SK-N-SH (cell line): ENCODE measurements around the gene NODAL. TPM values are rescaled to one million over a fixed set of nuclear protein-coding genes. Genes with fewer than 3 reads are reported as not detected.

ENCODE experiments used
- CTCF ChIA-PET: fragments of 300-600, 350-600 bp; formaldehyde crosslinking; extraction: SDS; loops from one replicate; lab custom pipeline; 2021; lab: Yijun Ruan, JAX
- POLR2A ChIA-PET: fragments of 350-600 bp; sonication (Branson Sonifier 250); formaldehyde crosslinking; extraction: SDS; loops from one replicate; lab custom pipeline; 2020; ENCODE audit warnings: antibody characterized with exemption, inconsistent platforms; lab: Yijun Ruan, JAX
- DNase-seq: peaks from one replicate; pipeline ENCODE4 v3.0.0; 2012
- H2AFZ ChIP-seq: fragments of 200-600 bp; sonication (generic); 2 replicates; pipeline ENCODE4 v1.8.1; 2016; ENCODE audit warnings: antibody characterized with exemption, mild to moderate bottlenecking, low read depth
- H3F3A ChIP-seq: fragments of 200-600 bp; sonication (generic); replicated peaks from 2 replicates; pipeline ENCODE3; 2016; ENCODE audit warnings: antibody characterized with exemption, mild to moderate bottlenecking; ENCODE audit not compliant: insufficient read depth
- H3K27ac ChIP-seq, 2 experiments: fragments of 200-500 bp in 1 of 2; fragments of 200-600 bp in 1 of 2; sonication (Bioruptor generic) in 1 of 2; sonication (generic), shearing (Covaris generic) in 1 of 2; 2 replicates each; pipeline versions ENCODE4 v1.5.1 to v1.6.1; 2014 to 2016; ENCODE audit warnings: low read depth in 2 of 2, inconsistent platforms in 1 of 2, low read length in 1 of 2, mild to moderate bottlenecking in 1 of 2, mixed read lengths in 1 of 2
- H3K27me3 ChIP-seq: fragments of 200-600 bp; sonication (generic), shearing (Covaris generic); 2 replicates; pipeline ENCODE4 v1.6.1; 2016; ENCODE audit warnings: mixed run types; ENCODE audit not compliant: insufficient read depth
- H3K36me3 ChIP-seq, 2 experiments: fragments of 200-500 bp in 1 of 2; fragments of 200-600 bp in 1 of 2; sonication (Bioruptor generic) in 1 of 2; sonication (generic) in 1 of 2; replicated peaks in 1 of 2; 2 replicates each; pipeline versions ENCODE3 to v1.5.1; 2014 to 2016; ENCODE audit warnings: low read length in 1 of 2, mild to moderate bottlenecking in 1 of 2; ENCODE audit not compliant: insufficient read depth in 2 of 2, control insufficient read depth in 1 of 2
- H3K4me1 ChIP-seq, 2 experiments: fragments of 200-500 bp in 1 of 2; fragments of 200-600 bp in 1 of 2; sonication (Bioruptor generic) in 1 of 2; sonication (generic), shearing (Covaris generic) in 1 of 2; 2 replicates each; pipeline versions ENCODE4 v1.5.1 to v1.6.1; 2014 to 2016; ENCODE audit warnings: low read depth in 1 of 2, low read length in 1 of 2, mixed run types in 1 of 2; ENCODE audit not compliant: insufficient read depth in 2 of 2, control insufficient read depth in 1 of 2
- H3K4me2 ChIP-seq: fragments of 200-600 bp; sonication (generic), shearing (Covaris generic); 2 replicates; pipeline ENCODE4 v1.6.1; 2017; ENCODE audit warnings: mixed run types
- H3K4me3 ChIP-seq, 2 experiments: fragments of 200-500 bp in 1 of 2; fragments of 200-600 bp in 1 of 2; sonication (Bioruptor generic) in 1 of 2; sonication (generic), shearing (Covaris generic) in 1 of 2; 2 replicates each; pipeline versions ENCODE4 v1.5.1 to v1.8.1; 2014 to 2016; ENCODE audit warnings: low read depth in 2 of 2, inconsistent platforms in 1 of 2, low read length in 1 of 2, mild to moderate bottlenecking in 1 of 2, mixed read lengths in 1 of 2, moderate library complexity in 1 of 2
- H3K79me2 ChIP-seq: fragments of 200-600 bp; sonication (generic); 2 replicates; pipeline ENCODE4 v1.8.1; 2017; ENCODE audit warnings: mild to moderate bottlenecking; ENCODE audit not compliant: insufficient read depth
- H3K9ac ChIP-seq: fragments of 200-600 bp; sonication (generic); 2 replicates; pipeline ENCODE4 v1.6.1; 2017; ENCODE audit warnings: mixed run types
- H3K9me2 ChIP-seq: fragments of 200-600 bp; sonication (generic); 2 replicates; pipeline ENCODE4 v1.6.1; 2017; ENCODE audit warnings: mixed run types
- H3K9me3 ChIP-seq: fragments of 200-600 bp; sonication (generic); 2 replicates; pipeline ENCODE4 v1.6.1; 2017; ENCODE audit warnings: mixed run types, mild to moderate bottlenecking, moderate library complexity
- H4K20me1 ChIP-seq: fragments of 200-600 bp; sonication (generic); 2 replicates; pipeline ENCODE4 v1.6.1; 2017; ENCODE audit warnings: mild to moderate bottlenecking, mixed run types; ENCODE audit not compliant: insufficient read depth
- CHD2 ChIP-seq: fragments of 150-350 bp; IDR thresholded peaks from 2 replicates; pipeline ENCODE4 v1.6.1; 2018; ENCODE audit warnings: low read length; ENCODE audit not compliant: partially characterized antibody
- CTCF ChIP-seq: fragments of 200-600 bp; sonication (generic); IDR thresholded peaks from 2 replicates; pipeline ENCODE4 v1.6.1; 2017; ENCODE audit warnings: antibody characterized with exemption, mild to moderate bottlenecking, moderate library complexity
- ELF1 ChIP-seq: IDR thresholded peaks from 2 replicates; pipeline ENCODE4 v1.4.0; 2012
- EP300 ChIP-seq, 2 experiments: IDR thresholded peaks; 2 replicates each; pipeline versions ENCODE4 v1.4.0 to v1.6.1; 2012; ENCODE audit warnings: borderline replicate concordance in 1 of 2, low read depth in 1 of 2, low read length in 1 of 2
- EZH2phosphoT487 ChIP-seq: fragments of 200-600 bp; sonication (generic); IDR thresholded peaks from 2 replicates; pipeline ENCODE4 v1.6.1; 2017; ENCODE audit warnings: low read depth, mixed run types, mild to moderate bottlenecking, antibody characterized with exemption, moderate library complexity, borderline replicate concordance
- FOXJ3 ChIP-seq: sonication (generic); formaldehyde crosslinking; IDR thresholded peaks from 2 replicates; pipeline ENCODE4 v1.5.1; 2020; ENCODE audit warnings: mild to moderate bottlenecking, missing genetic modification reagents
- FOXM1 ChIP-seq: IDR thresholded peaks from 2 replicates; pipeline ENCODE4 v1.4.0; 2012; ENCODE audit warnings: low read depth, mild to moderate bottlenecking
- GABPA ChIP-seq: IDR thresholded peaks from 2 replicates; pipeline ENCODE4 v1.4.0; 2012; ENCODE audit warnings: low read depth, mild to moderate bottlenecking
- GATA2 ChIP-seq: sonication (generic); formaldehyde crosslinking; IDR thresholded peaks from 2 replicates; pipeline ENCODE4 v1.5.0; 2020; ENCODE audit warnings: mild to moderate bottlenecking, missing genetic modification reagents
- IRF3 ChIP-seq: fragments of 150-350 bp; IDR thresholded peaks from 2 replicates; pipeline ENCODE4 v1.6.1; 2016; ENCODE audit warnings: mild to moderate bottlenecking, low read depth, low read length
- JUND ChIP-seq: IDR thresholded peaks from 2 replicates; pipeline ENCODE4 v1.4.0; 2012
- MAX ChIP-seq: IDR thresholded peaks from 2 replicates; pipeline ENCODE4 v1.4.0; 2012; ENCODE audit warnings: low read depth
- MXI1 ChIP-seq: IDR thresholded peaks from 2 replicates; pipeline ENCODE4 v1.6.1; 2012; ENCODE audit warnings: mild to moderate bottlenecking, low read depth, low read length, improper control_type of control experiment
- NFIC ChIP-seq: IDR thresholded peaks from 2 replicates; pipeline ENCODE4 v1.4.0; 2012; ENCODE audit warnings: borderline replicate concordance
- PBX3 ChIP-seq: IDR thresholded peaks from 2 replicates; pipeline ENCODE4; 2012
- POLR2AphosphoS5 ChIP-seq: IDR thresholded peaks from 2 replicates; pipeline ENCODE4 v1.6.1; 2012; ENCODE audit warnings: low read depth, low read length
- RCOR1 ChIP-seq: fragments of 150-350 bp; IDR thresholded peaks from 2 replicates; pipeline ENCODE4 v1.6.1; 2017; ENCODE audit warnings: antibody characterized with exemption, low read length
- SIN3A ChIP-seq: IDR thresholded peaks from 2 replicates; pipeline ENCODE4 v1.6.1; 2012; ENCODE audit warnings: low read depth, mild to moderate bottlenecking, low read length, moderate library complexity, borderline replicate concordance
- TEAD4 ChIP-seq: IDR thresholded peaks from 2 replicates; pipeline ENCODE4 v1.4.0; 2012; ENCODE audit warnings: mild to moderate bottlenecking, borderline replicate concordance; ENCODE audit not compliant: insufficient read depth
- USF1 ChIP-seq: IDR thresholded peaks from 2 replicates; pipeline ENCODE4 v1.4.0; 2012; ENCODE audit warnings: low read depth, borderline replicate concordance
- YY1 ChIP-seq: IDR thresholded peaks from 2 replicates; pipeline ENCODE4 v1.4.0; 2012; ENCODE audit warnings: low read depth, mild to moderate bottlenecking
- ZBTB33 ChIP-seq: IDR thresholded peaks from 2 replicates; pipeline ENCODE4 v1.4.0; 2012; ENCODE audit warnings: low read depth, borderline replicate concordance
- WGBS: methylation state at CpG from one replicate; pipeline ENCODE4 v1.1.6; 2017; ENCODE audit warnings: low lambda C conversion rate; 5-methylcytosine and 5-hydroxymethylcytosine counted together
- polyA plus RNA-seq, 3 experiments: library from polyadenylated mRNA; depleted of rRNA; stranded (reverse); fragments of >200 nt; gene quantifications; 2 replicates each; pipeline ENCODE4 v1.2.3, GENCODE V29; 2012

The NODAL gene
- polyA plus RNA-seq, 1 of the 3 experiments (the other 2 are of a cell fraction), result not detected

- Histone ChIP-seq H3K9me3 (no peaks in the 10 kb centered on the region), H2AFZ (peak within 1 kb of the TSS; percentile 100), H3K27me3 (no peaks in the 10 kb centered on the region), H3K4me3 (peak within 1 kb of the TSS; percentile 91 to 93), H3F3A (no peaks in the 10 kb centered on the region), H3K27ac (peak within 1 kb of the TSS; percentile 74), H3K79me2 (peaks cover 45% of the 10 kb centered on the region), H3K4me1 (peaks cover 10 to 18% of the 10 kb centered on the region in 2 experiments), H4K20me1 (peaks cover 40% of the 10 kb centered on the region), H3K36me3 (no peaks in the 10 kb centered on the region), H3K9ac (peak within 1 kb of the TSS; percentile 93), H3K9me2 (no peaks in the 10 kb centered on the region), H3K4me2 (peak within 1 kb of the TSS; percentile 98)
- ChIA-PET POLR2A (interaction anchor here (0.6 to 1.8 kb wide), 5 partner anchors 17 to 258 kb away, joined by 3 to 6 read pairs (median 3); partner anchors contain the start of gene LRRC20), CTCF (interaction anchor here (0.5 to 3.7 kb wide), 6 partner anchors 12 to 991 kb away, joined by 3 to 21 read pairs (median 4); no protein-coding TSS in a partner anchor)
- DNase-seq, result peak; percentile 96
- WGBS, result under 1% methylated on average over 28 of the region's 103 CpGs
- no peak for TF ChIP-seq JUND
- TF ChIP-seq FOXM1, result no peak
- TF ChIP-seq GATA2, result no peak
- no peak for TF ChIP-seq ZBTB33
- TF ChIP-seq MXI1, result peak; percentile 17; the same call in 1 of the 2 replicates
- TF ChIP-seq NFIC, result no peak
- no peak for TF ChIP-seq EP300 (IDR thresholded peaks at IDR 0.05; ENCODE audit: borderline replicate concordance in 1 of 2, low read depth in 1 of 2, low read length in 1 of 2)
- TF ChIP-seq FOXJ3, result no peak
- TF ChIP-seq POLR2AphosphoS5, result peak; percentile 97
- TF ChIP-seq MAX, result peak; percentile 82
- 0 out of 2 replicates have a peak, but pooled peaks have one; percentile 57 for TF ChIP-seq ELF1
- TF ChIP-seq GABPA, result peak; percentile 80
- TF ChIP-seq PBX3, result no peak
- TF ChIP-seq YY1, result no peak; the same call in 1 of the 2 replicates
- no peak for TF ChIP-seq TEAD4
- peak; percentile 55; the same call in 1 of the 2 replicates for TF ChIP-seq SIN3A
- no peak for TF ChIP-seq IRF3
- TF ChIP-seq EZH2phosphoT487, result no peak
- peak; percentile 40 for TF ChIP-seq CHD2
- TF ChIP-seq RCOR1, result no peak
- no peak for TF ChIP-seq CTCF
- TF ChIP-seq USF1, result no peak
Measured at GRCh38 chr10:70404036-70404786, 37.3 kb downstream of the NODAL start, which contains the start of gene EIF4EBP2. Gene EIF4EBP2 (plus strand): TSS chr10:70404145. CDS start chr10:70404402, 257 bp downstream.
